ENCODE data around the gene FBXW7.

GRCh38 chr4:152427981-152428380, 107.9 kb downstream of the FBXW7 start:
- TF ChIP-seq CTCF (IDR thresholded peaks at IDR 0.05): no peak
- no peak for TF ChIP-seq POLR2A (IDR thresholded peaks at IDR 0.05)
- no peak for TF ChIP-seq EP300 (IDR thresholded peaks at IDR 0.05; ENCODE audit: low read depth)
- TF ChIP-seq POLR2AphosphoS5 (IDR thresholded peaks at IDR 0.05): no peak

Data from transverse colon (tissue), 4 donors.